HG02759 (cell line): ENCODE measurements around the gene BCL2L13.

Source experiments
- ATAC-seq: cut with Tn5 transposase; IDR thresholded peaks from one replicate; pipeline ENCODE4 v1.9.1; 2021; ENCODE audit warnings: mild to moderate bottlenecking, moderate library complexity; ENCODE audit not compliant: unreplicated experiment

BCL2L13 gene

GRCh38 chr22:17777005-17777716 is 138.6 kb downstream of the BCL2L13 start:
- ATAC-seq = peak; percentile 25

- ATAC-seq = no peak
Measured at GRCh38 chr22:17777717-17778044, 139.1 kb downstream of the BCL2L13 start.

- no peak for ATAC-seq
Measured at GRCh38 chr22:17778412-17778976, 139.9 kb downstream of the BCL2L13 start.

- ATAC-seq = peak; percentile 36
Measured at GRCh38 chr22:17779286-17780115, 140.9 kb downstream of the BCL2L13 start.

GRCh38 chr22:17780116-17780740 is 141.7 kb downstream of the BCL2L13 start:
- ATAC-seq = no peak
